ENCODE data around the gene HTT. TPM values are rescaled to one million over a fixed set of nuclear protein-coding genes. Genes with fewer than 3 reads are reported as not detected.

Gene HTT
- total RNA-seq, 6 experiments from 2014 or later = 25.5 to 37.8 (median 30.3) TPM

DNA sequence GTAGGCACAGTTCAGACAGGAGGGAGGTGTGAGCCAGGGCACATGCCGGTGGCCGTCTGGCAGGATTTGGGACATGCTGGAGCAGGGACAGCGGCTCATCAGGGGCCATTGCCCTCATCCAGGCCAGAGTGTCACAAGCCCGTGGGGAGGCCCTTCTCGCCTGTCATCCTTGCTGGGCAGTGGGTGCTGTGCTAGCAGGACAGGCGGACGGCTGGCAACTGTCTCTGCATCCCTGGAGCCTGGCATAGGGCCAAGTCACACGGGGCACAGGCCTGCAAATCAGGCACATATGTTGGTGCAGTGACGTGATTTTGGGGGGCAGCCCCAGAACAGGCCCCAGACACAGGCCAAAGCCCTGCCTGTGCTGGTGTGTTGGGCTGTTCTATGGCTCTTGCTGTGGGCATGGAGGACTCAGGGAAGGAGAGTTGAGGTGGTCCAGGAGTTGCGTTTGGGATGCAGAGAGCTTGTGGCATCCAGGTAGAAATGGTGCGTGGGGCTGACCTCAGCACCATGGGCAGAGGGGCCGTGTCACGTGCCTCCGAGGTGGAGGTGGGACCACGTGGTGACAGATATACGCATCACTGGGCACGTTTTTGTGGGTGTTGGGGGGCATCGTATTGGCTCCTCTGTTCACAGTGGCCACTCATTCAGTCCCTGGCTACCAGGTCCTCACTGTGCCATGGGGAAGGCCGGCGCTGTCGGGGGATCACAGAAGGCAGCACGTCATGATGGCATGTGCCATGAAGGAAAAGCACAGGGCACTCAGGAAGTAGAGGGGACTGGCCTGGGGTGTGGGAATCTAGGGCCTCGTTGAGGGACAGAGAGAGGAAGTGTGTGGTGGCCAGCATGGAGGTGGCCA is 159.9 kb downstream of the HTT start:
- WGBS (ENCODE audit: insufficient coverage, low coverage, low lambda C conversion rate, missing lambda C conversion rate) = 78% methylated on average over 7 of the region's 23 CpGs
- H3K4me3 ChIP-seq = no peak overlapping the region
- no peaks in the 10 kb centered on the region for H3K27me3 ChIP-seq
- H3K9me3 ChIP-seq = no peaks in the 10 kb centered on the region
- intact Hi-C loops (cut with DNase I) = no loop called here
- DNase-seq (peak in 1 of 3 donors; percentile 54), ATAC-seq (peak in 2 of 4 donors; percentile 10 to 22)
- TF ChIP-seq POLR2A (IDR thresholded peaks at IDR 0.05) = no peak
- TF ChIP-seq, protein P1, sequence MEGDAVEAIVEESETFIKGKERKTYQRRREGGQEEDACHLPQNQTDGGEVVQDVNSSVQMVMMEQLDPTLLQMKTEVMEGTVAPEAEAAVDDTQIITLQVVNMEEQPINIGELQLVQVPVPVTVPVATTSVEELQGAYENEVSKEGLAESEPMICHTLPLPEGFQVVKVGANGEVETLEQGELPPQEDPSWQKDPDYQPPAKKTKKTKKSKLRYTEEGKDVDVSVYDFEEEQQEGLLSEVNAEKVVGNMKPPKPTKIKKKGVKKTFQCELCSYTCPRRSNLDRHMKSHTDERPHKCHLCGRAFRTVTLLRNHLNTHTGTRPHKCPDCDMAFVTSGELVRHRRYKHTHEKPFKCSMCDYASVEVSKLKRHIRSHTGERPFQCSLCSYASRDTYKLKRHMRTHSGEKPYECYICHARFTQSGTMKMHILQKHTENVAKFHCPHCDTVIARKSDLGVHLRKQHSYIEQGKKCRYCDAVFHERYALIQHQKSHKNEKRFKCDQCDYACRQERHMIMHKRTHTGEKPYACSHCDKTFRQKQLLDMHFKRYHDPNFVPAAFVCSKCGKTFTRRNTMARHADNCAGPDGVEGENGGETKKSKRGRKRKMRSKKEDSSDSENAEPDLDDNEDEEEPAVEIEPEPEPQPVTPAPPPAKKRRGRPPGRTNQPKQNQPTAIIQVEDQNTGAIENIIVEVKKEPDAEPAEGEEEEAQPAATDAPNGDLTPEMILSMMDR (IDR thresholded peaks at IDR 0.05) = no peak
- no peak overlapping the region for H3K27ac ChIP-seq
- H3K36me3 ChIP-seq = peaks cover 0 to 77% (median 22%) of the 10 kb centered on the region in 4 donors
- no peaks in the 10 kb centered on the region for H3K4me1 ChIP-seq

DNA sequence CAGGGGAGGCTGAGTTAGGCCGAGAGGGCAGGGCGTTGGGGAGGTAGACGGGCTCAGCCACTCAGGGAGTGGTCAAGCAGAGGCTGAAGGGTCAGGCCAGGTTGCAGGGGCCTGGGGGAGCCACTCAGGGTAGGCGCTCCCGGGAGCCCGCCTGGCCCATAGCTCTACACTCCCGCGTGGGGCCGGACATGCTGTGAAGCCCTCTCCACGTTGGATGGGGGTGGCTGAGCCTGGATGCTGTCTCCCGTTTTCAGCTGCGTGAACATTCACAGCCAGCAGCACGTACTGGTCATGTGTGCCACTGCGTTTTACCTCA is 160.5 kb downstream of the HTT start:
- peak in 1 of 3 donors; percentile 51 for DNase-seq
- H3K36me3 ChIP-seq = peaks cover 0 to 77% (median 19%) of the 10 kb centered on the region in 4 donors
- intact Hi-C loops (cut with DNase I) = no loop called here
- H3K4me1 ChIP-seq = no peaks in the 10 kb centered on the region
- no peaks in the 10 kb centered on the region for H3K9me3 ChIP-seq
- ATAC-seq = no peak
- no CpG with 5 or more reads among the region's 14 CpGs for WGBS (ENCODE audit: insufficient coverage, low coverage, low lambda C conversion rate, missing lambda C conversion rate)
- H3K27me3 ChIP-seq = no peaks in the 10 kb centered on the region
- TF ChIP-seq, protein P1 (IDR thresholded peaks at IDR 0.05) = no peak
- no peak for TF ChIP-seq POLR2A (IDR thresholded peaks at IDR 0.05)
- no peak overlapping the region for H3K4me3 ChIP-seq
- H3K27ac ChIP-seq = no peak overlapping the region

DNA sequence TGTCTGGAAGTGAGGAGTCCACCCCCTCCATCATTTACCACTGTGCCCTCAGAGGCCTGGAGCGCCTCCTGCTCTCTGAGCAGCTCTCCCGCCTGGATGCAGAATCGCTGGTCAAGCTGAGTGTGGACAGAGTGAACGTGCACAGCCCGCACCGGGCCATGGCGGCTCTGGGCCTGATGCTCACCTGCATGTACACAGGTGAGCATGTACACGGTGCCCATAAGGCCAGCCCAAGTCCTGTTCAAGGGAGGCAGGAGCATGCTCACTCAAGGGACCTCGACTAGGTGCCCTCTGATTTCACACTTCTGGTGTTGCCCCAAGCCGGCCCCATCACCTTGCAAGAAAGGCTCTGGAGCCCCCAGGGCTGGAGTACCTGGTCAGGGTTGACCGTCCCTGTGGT is 161.1 kb downstream of the HTT start:
- Histone ChIP-seq H3K36me3 (peaks cover 0 to 77% (median 16%) of the 10 kb centered on the region in 4 donors), H3K27ac (no peak overlapping the region), H3K27me3 (no peaks in the 10 kb centered on the region), H3K4me3 (no peak overlapping the region), H3K9me3 (no peaks in the 10 kb centered on the region), H3K4me1 (no peaks in the 10 kb centered on the region)
- ATAC-seq (no peak), DNase-seq (peak in 1 of 3 donors; percentile 48)
- 80% methylated on average over 1 of the region's 11 CpGs for WGBS (ENCODE audit: insufficient coverage, low coverage, low lambda C conversion rate, missing lambda C conversion rate)
- no peak for TF ChIP-seq POLR2A (IDR thresholded peaks at IDR 0.05)
- TF ChIP-seq, protein P1 (IDR thresholded peaks at IDR 0.05) = no peak
- intact Hi-C loops (cut with DNase I) = no loop called here

DNA sequence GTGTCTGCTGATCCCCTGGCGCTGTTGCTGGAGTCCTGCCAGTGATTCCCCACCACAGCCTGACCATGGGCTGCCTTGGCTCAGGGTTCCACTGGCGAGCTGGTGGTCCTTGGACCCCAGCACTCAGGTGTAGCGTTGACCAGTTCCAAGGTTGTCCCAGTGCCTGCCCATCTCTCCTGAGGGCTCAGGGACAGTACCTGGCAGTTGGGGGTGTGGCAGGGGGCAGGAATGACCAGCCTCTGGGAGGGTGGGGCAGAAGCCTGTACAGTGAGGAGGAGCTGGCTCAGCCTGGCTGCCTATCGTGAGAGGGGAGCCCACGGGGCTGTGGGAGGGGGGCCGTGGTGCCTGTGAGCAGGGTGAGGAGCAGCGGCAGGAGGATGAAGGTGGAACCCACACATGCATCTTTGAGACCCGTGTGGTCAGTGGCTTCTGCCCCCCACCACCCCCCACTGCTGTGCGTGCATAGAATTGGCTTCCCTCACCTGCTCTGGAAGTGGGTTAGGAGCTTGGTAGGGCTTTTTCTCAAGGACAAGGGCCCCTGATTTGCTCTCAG is 161.9 kb downstream of the HTT start:
- no peak overlapping the region for H3K27ac ChIP-seq
- intact Hi-C loops (cut with DNase I) = no loop called here
- no peak for ATAC-seq
- 68% methylated on average over 3 of the region's 9 CpGs for WGBS (ENCODE audit: insufficient coverage, low coverage, low lambda C conversion rate, missing lambda C conversion rate)
- TF ChIP-seq, protein P1 (IDR thresholded peaks at IDR 0.05) = no peak
- no peak for TF ChIP-seq POLR2A (IDR thresholded peaks at IDR 0.05)
- no peak overlapping the region for H3K4me3 ChIP-seq
- peak in 1 of 3 donors; percentile 38 for DNase-seq
- H3K9me3 ChIP-seq = no peaks in the 10 kb centered on the region
- peaks cover 0 to 77% (median 12%) of the 10 kb centered on the region in 4 donors for H3K36me3 ChIP-seq
- no peaks in the 10 kb centered on the region for H3K4me1 ChIP-seq
- H3K27me3 ChIP-seq = no peaks in the 10 kb centered on the region
